GM23338 (cell line): ENCODE data around the gene KCNQ1OT1. TPM values are rescaled to one million over a fixed set of nuclear protein-coding genes. Genes with fewer than 3 reads are reported as not detected.

Experiments
- ATAC-seq: fragments of 200-7000 bp; cut with Tn5 transposase; 3 replicates; pipeline ENCODE4 v1.9.1; 2020
- DNase-seq: peaks from one replicate; pipeline ENCODE4 v3.0.0-alpha.2; 2015; ENCODE audit warnings: low spot score
- H2AFZ ChIP-seq: fragments of 200-600 bp; sonication (generic); 2 replicates; pipeline ENCODE4 v1.8.0; 2016; ENCODE audit warnings: antibody characterized with exemption, mild to moderate bottlenecking, moderate library complexity
- H3F3A ChIP-seq: fragments of 200-600 bp; sonication (generic); replicated peaks from 2 replicates; pipeline ENCODE4 v1.8.0; 2017; ENCODE audit warnings: antibody characterized with exemption, mixed run types, low read depth
- H3K27ac ChIP-seq: fragments of 200-600 bp; sonication (generic); 2 replicates; pipeline ENCODE4 v1.6.1; 2016; ENCODE audit warnings: low read depth
- H3K27me3 ChIP-seq: fragments of 200-600 bp; sonication (generic); 2 replicates; pipeline ENCODE4 v1.8.0; 2016; ENCODE audit warnings: mild to moderate bottlenecking, mixed run types, moderate library complexity; ENCODE audit not compliant: insufficient read depth
- H3K36me3 ChIP-seq: fragments of 200-600 bp; sonication (generic); 2 replicates; pipeline ENCODE4 v1.8.0; 2016; ENCODE audit warnings: mild to moderate bottlenecking; ENCODE audit not compliant: insufficient read depth
- H3K4me1 ChIP-seq: fragments of 200-600 bp; sonication (generic); 2 replicates; pipeline ENCODE4 v1.8.0; 2016; ENCODE audit warnings: mild to moderate bottlenecking, moderate library complexity; ENCODE audit not compliant: insufficient read depth
- H3K4me2 ChIP-seq: fragments of 200-600 bp; sonication (generic); 2 replicates; pipeline ENCODE4 v1.7.1; 2017; ENCODE audit warnings: mixed run types
- H3K4me3 ChIP-seq: fragments of 200-600 bp; sonication (generic); 2 replicates; pipeline ENCODE4 v1.6.1; 2016; ENCODE audit warnings: mixed run types
- H3K79me2 ChIP-seq: fragments of 200-600 bp; sonication (generic); replicated peaks from 2 replicates; pipeline ENCODE4 v1.8.0; 2017; ENCODE audit warnings: mild to moderate bottlenecking; ENCODE audit not compliant: insufficient read depth
- H3K9me2 ChIP-seq: fragments of 200-600 bp; sonication (generic); 2 replicates; pipeline ENCODE4 v1.8.0; 2017; ENCODE audit not compliant: insufficient read depth
- H4K20me1 ChIP-seq: fragments of 200-600 bp; sonication (generic); replicated peaks from 2 replicates; pipeline ENCODE4 v1.8.0; 2017; ENCODE audit warnings: mild to moderate bottlenecking; ENCODE audit not compliant: insufficient read depth
- H3K27ac Mint-ChIP-seq: 2 replicates; pipeline ENCODE4 v1.8.0; 2020; ENCODE audit warnings: inconsistent platforms, mild to moderate bottlenecking, moderate library complexity, mixed read lengths
- H3K27me3 Mint-ChIP-seq: 3 replicates; pipeline ENCODE4 v1.8.0; 2022; ENCODE audit warnings: low read depth, mild to moderate bottlenecking, moderate library complexity, mixed read lengths, inconsistent platforms; ENCODE audit not compliant: insufficient read depth, poor library complexity
- H3K36me3 Mint-ChIP-seq: 3 replicates; pipeline ENCODE4 v1.8.0; 2021; ENCODE audit warnings: low read depth, mild to moderate bottlenecking, inconsistent platforms, moderate library complexity, mixed read lengths
- H3K4me1 Mint-ChIP-seq: 3 replicates; pipeline ENCODE4 v1.8.0; 2020; ENCODE audit warnings: mild to moderate bottlenecking, inconsistent platforms, mixed read lengths
- H3K4me3 Mint-ChIP-seq: 3 replicates; pipeline ENCODE4 v1.8.0; 2021; ENCODE audit warnings: moderate library complexity, mild to moderate bottlenecking, inconsistent platforms, mixed read lengths
- H3K9me3 Mint-ChIP-seq: 3 replicates; pipeline ENCODE4 v1.8.0; 2020; ENCODE audit warnings: moderate library complexity, mild to moderate bottlenecking, inconsistent platforms, mixed read lengths
- CREB1 ChIP-seq: fragments of 250-450 bp; sonication (Bioruptor Pico); IDR thresholded peaks from 2 replicates; pipeline ENCODE4 v1.5.0; 2020; ENCODE audit warnings: low read depth, mild to moderate bottlenecking, moderate library complexity
- EZH2 ChIP-seq: fragments of 200-600 bp; sonication (generic); IDR thresholded peaks from one replicate; pipeline ENCODE4 v1.8.0; 2017; ENCODE audit warnings: antibody characterized with exemption, mild to moderate bottlenecking, low read depth; ENCODE audit not compliant: unreplicated experiment
- EZH2phosphoT487 ChIP-seq: fragments of 200-600 bp; sonication (generic); IDR thresholded peaks from one replicate; pipeline ENCODE4 v1.8.1; 2018; ENCODE audit warnings: antibody characterized with exemption; ENCODE audit not compliant: unreplicated experiment
- JUNB ChIP-seq: IDR thresholded peaks from one replicate; pipeline ENCODE4 v1.6.1; 2016; ENCODE audit warnings: antibody characterized with exemption; ENCODE audit not compliant: unreplicated experiment
- NANOG ChIP-seq: IDR thresholded peaks from 2 replicates; pipeline ENCODE4 v1.6.1; 2016; ENCODE audit warnings: antibody characterized with exemption, borderline replicate concordance
- POLR2AphosphoS5 ChIP-seq: IDR thresholded peaks from 2 replicates; pipeline ENCODE4 v1.6.1; 2016; ENCODE audit warnings: antibody characterized with exemption, low read depth
- ZNF114 ChIP-seq: fragments of 250-450 bp; sonication (Bioruptor Pico); IDR thresholded peaks from 2 replicates; pipeline ENCODE4 v1.5.0; 2020; ENCODE audit warnings: mild to moderate bottlenecking, moderate library complexity
- polyA plus RNA-seq: library from polyadenylated mRNA; unstranded; fragments of >200 nt; fragmentation: Nextera tagmentation; extraction: Ambion mirVana; gene quantifications from 2 replicates; pipeline ENCODE4 v1.2.1, GENCODE V29; 2016
- total RNA-seq: library from RNA; depleted of rRNA; stranded (reverse); fragments of >200 nt; shearing (Covaris generic); gene quantifications from 2 replicates; pipeline ENCODE4 v1.2.3, GENCODE V29; 2014
- TF ChIP-seq, protein P1 (sequence below): IDR thresholded peaks from 2 replicates; pipeline ENCODE4 v1.6.1; 2016; ENCODE audit warnings: antibody characterized with exemption
- TF ChIP-seq, protein P2 (sequence below), 2 experiments: fragments of 200-600 bp in 1 of 2; sonication (generic) in 1 of 2; conservative IDR thresholded peaks; 2 replicates each; pipeline versions ENCODE4 v1.5.1 to v1.6.1; 2016 to 2017; ENCODE audit warnings: antibody characterized with exemption in 2 of 2, low read depth in 2 of 2, mild to moderate bottlenecking in 2 of 2, moderate library complexity in 1 of 2
- TF ChIP-seq, protein P3 (sequence below): fragments of 250-450 bp; sonication (Bioruptor Pico); IDR thresholded peaks from 2 replicates; pipeline ENCODE4 v1.5.0; 2020; ENCODE audit warnings: mild to moderate bottlenecking, moderate library complexity

Gene KCNQ1OT1
- total and polyA plus RNA-seq, 2 experiments from 2014 or later = 1.5 to 4.2 TPM

GRCh38 chr11:2651054-2651617 lies 48.7 kb downstream of the KCNQ1OT1 start:
- Mint-ChIP-seq H3K36me3 (peaks cover 95% of the 10 kb centered on the region), H3K9me3 (peaks cover 100% of the 10 kb centered on the region), H3K4me1 (no peaks in the 10 kb centered on the region; the same call in 1 of the 3 replicates), H3K4me3 (no peak overlapping the region), H3K27ac (no peak overlapping the region), H3K27me3 (peaks cover 89% of the 10 kb centered on the region)
- H4K20me1 ChIP-seq = no peaks in the 10 kb centered on the region
- H3K4me3 ChIP-seq = no peak overlapping the region
- no peaks in the 10 kb centered on the region for H3F3A ChIP-seq
- no peak overlapping the region for H3K27ac ChIP-seq
- ATAC-seq (no peak), DNase-seq (no peak)
- H3K4me2 ChIP-seq = no peak overlapping the region
- peaks cover 24% of the 10 kb centered on the region for H3K36me3 ChIP-seq
- peaks cover 98% of the 10 kb centered on the region for H3K27me3 ChIP-seq
- no peak overlapping the region for H2AFZ ChIP-seq
- no peaks in the 10 kb centered on the region for H3K9me2 ChIP-seq
- H3K4me1 ChIP-seq = no peaks in the 10 kb centered on the region
- no peaks in the 10 kb centered on the region for H3K79me2 ChIP-seq
- TF ChIP-seq EZH2phosphoT487 = no peak
- no peak for TF ChIP-seq EZH2
- TF ChIP-seq, protein P1, sequence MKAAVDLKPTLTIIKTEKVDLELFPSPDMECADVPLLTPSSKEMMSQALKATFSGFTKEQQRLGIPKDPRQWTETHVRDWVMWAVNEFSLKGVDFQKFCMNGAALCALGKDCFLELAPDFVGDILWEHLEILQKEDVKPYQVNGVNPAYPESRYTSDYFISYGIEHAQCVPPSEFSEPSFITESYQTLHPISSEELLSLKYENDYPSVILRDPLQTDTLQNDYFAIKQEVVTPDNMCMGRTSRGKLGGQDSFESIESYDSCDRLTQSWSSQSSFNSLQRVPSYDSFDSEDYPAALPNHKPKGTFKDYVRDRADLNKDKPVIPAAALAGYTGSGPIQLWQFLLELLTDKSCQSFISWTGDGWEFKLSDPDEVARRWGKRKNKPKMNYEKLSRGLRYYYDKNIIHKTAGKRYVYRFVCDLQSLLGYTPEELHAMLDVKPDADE = no peak
- TF ChIP-seq POLR2AphosphoS5 = no peak
- no peak for TF ChIP-seq CREB1 (CRISPR knock-in tag)
- TF ChIP-seq NANOG = no peak
- no peak for TF ChIP-seq JUNB
- TF ChIP-seq, protein P2, sequence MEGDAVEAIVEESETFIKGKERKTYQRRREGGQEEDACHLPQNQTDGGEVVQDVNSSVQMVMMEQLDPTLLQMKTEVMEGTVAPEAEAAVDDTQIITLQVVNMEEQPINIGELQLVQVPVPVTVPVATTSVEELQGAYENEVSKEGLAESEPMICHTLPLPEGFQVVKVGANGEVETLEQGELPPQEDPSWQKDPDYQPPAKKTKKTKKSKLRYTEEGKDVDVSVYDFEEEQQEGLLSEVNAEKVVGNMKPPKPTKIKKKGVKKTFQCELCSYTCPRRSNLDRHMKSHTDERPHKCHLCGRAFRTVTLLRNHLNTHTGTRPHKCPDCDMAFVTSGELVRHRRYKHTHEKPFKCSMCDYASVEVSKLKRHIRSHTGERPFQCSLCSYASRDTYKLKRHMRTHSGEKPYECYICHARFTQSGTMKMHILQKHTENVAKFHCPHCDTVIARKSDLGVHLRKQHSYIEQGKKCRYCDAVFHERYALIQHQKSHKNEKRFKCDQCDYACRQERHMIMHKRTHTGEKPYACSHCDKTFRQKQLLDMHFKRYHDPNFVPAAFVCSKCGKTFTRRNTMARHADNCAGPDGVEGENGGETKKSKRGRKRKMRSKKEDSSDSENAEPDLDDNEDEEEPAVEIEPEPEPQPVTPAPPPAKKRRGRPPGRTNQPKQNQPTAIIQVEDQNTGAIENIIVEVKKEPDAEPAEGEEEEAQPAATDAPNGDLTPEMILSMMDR (conservative IDR thresholded peaks at IDR 0.05; ENCODE audit: low read depth in 2 of 2) = no peak
- TF ChIP-seq ZNF114 (CRISPR knock-in tag) = no peak
- TF ChIP-seq, protein P3, sequence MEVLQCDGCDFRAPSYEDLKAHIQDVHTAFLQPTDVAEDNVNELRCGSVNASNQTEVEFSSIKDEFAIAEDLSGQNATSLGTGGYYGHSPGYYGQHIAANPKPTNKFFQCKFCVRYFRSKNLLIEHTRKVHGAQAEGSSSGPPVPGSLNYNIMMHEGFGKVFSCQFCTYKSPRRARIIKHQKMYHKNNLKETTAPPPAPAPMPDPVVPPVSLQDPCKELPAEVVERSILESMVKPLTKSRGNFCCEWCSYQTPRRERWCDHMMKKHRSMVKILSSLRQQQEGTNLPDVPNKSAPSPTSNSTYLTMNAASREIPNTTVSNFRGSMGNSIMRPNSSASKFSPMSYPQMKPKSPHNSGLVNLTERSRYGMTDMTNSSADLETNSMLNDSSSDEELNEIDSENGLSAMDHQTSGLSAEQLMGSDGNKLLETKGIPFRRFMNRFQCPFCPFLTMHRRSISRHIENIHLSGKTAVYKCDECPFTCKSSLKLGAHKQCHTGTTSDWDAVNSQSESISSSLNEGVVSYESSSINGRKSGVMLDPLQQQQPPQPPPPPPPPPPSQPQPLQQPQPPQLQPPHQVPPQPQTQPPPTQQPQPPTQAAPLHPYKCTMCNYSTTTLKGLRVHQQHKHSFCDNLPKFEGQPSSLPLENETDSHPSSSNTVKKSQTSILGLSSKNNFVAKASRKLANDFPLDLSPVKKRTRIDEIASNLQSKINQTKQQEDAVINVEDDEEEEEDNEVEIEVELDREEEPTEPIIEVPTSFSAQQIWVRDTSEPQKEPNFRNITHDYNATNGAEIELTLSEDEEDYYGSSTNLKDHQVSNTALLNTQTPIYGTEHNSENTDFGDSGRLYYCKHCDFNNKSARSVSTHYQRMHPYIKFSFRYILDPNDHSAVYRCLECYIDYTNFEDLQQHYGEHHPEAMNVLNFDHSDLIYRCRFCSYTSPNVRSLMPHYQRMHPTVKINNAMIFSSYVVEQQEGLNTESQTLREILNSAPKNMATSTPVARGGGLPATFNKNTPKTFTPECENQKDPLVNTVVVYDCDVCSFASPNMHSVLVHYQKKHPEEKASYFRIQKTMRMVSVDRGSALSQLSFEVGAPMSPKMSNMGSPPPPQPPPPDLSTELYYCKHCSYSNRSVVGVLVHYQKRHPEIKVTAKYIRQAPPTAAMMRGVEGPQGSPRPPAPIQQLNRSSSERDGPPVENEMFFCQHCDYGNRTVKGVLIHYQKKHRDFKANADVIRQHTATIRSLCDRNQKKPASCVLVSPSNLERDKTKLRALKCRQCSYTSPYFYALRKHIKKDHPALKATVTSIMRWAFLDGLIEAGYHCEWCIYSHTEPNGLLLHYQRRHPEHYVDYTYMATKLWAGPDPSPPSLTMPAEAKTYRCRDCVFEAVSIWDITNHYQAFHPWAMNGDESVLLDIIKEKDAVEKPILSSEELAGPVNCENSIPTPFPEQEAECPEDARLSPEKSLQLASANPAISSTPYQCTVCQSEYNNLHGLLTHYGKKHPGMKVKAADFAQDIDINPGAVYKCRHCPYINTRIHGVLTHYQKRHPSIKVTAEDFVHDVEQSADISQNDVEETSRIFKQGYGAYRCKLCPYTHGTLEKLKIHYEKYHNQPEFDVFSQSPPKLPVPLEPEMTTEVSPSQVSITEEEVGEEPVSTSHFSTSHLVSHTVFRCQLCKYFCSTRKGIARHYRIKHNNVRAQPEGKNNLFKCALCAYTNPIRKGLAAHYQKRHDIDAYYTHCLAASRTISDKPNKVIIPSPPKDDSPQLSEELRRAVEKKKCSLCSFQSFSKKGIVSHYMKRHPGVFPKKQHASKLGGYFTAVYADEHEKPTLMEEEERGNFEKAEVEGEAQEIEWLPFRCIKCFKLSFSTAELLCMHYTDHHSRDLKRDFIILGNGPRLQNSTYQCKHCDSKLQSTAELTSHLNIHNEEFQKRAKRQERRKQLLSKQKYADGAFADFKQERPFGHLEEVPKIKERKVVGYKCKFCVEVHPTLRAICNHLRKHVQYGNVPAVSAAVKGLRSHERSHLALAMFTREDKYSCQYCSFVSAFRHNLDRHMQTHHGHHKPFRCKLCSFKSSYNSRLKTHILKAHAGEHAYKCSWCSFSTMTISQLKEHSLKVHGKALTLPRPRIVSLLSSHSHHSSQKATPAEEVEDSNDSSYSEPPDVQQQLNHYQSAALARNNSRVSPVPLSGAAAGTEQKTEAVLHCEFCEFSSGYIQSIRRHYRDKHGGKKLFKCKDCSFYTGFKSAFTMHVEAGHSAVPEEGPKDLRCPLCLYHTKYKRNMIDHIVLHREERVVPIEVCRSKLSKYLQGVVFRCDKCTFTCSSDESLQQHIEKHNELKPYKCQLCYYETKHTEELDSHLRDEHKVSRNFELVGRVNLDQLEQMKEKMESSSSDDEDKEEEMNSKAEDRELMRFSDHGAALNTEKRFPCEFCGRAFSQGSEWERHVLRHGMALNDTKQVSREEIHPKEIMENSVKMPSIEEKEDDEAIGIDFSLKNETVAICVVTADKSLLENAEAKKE (CRISPR knock-in tag) = no peak
